ENCODE measurements around the gene NACA.
A peak's percentile ranks its signal among the peaks of the same experiment; 100 is the strongest.

NACA gene

GRCh38 chr12:56695327-56696101, 29.6 kb downstream of the NACA start:
- H3K27me3 ChIP-seq (replicated peaks; ENCODE audit: control insufficient read depth, insufficient read depth, low read length, poor library complexity, severe bottlenecking), result no peaks in the 10 kb centered on the region
- no peaks in the 10 kb centered on the region for H3K9me3 ChIP-seq (ENCODE audit: control insufficient read depth, low read length)
- H3K27ac ChIP-seq (ENCODE audit: insufficient read depth, low read length, poor library complexity, severe bottlenecking), result no peak overlapping the region
- no peak for DNase-seq
- no peaks in the 10 kb centered on the region for H3K4me1 ChIP-seq (ENCODE audit: control insufficient read depth, insufficient read depth, low read length, poor library complexity, severe bottlenecking)
- H3K36me3 ChIP-seq (ENCODE audit: control insufficient read depth, insufficient read depth, low read length), result no peaks in the 10 kb centered on the region
- no peak overlapping the region for H3K4me3 ChIP-seq (ENCODE audit: insufficient read depth, low read depth, low read length, poor library complexity, severe bottlenecking)

GRCh38 chr12:56694161-56694560, 30.9 kb downstream of the NACA start:
- no peak for DNase-seq
- Histone ChIP-seq H3K4me1 (ENCODE audit: control insufficient read depth, insufficient read depth, low read length, poor library complexity, severe bottlenecking) (peaks cover 2% of the 10 kb centered on the region), H3K36me3 (ENCODE audit: control insufficient read depth, insufficient read depth, low read length) (no peaks in the 10 kb centered on the region), H3K27me3 (replicated peaks; ENCODE audit: control insufficient read depth, insufficient read depth, low read length, poor library complexity, severe bottlenecking) (no peaks in the 10 kb centered on the region), H3K27ac (ENCODE audit: insufficient read depth, low read length, poor library complexity, severe bottlenecking) (no peak overlapping the region), H3K4me3 (ENCODE audit: insufficient read depth, low read depth, low read length, poor library complexity, severe bottlenecking) (no peak overlapping the region), H3K9me3 (ENCODE audit: control insufficient read depth, low read length) (no peaks in the 10 kb centered on the region)

GRCh38 chr12:56688846-56689109, 36.3 kb downstream of the NACA start:
- no peaks in the 10 kb centered on the region for H3K9me3 ChIP-seq (ENCODE audit: control insufficient read depth, low read length)
- no peak for DNase-seq
- peak overlapping the region; percentile 99 for H3K27ac ChIP-seq (ENCODE audit: insufficient read depth, low read length, poor library complexity, severe bottlenecking)
- H3K4me1 ChIP-seq (ENCODE audit: control insufficient read depth, insufficient read depth, low read length, poor library complexity, severe bottlenecking), result peaks cover 21% of the 10 kb centered on the region
- no peaks in the 10 kb centered on the region for H3K36me3 ChIP-seq (ENCODE audit: control insufficient read depth, insufficient read depth, low read length)
- H3K4me3 ChIP-seq (ENCODE audit: insufficient read depth, low read depth, low read length, poor library complexity, severe bottlenecking), result peak overlapping the region; percentile 89
- no peaks in the 10 kb centered on the region for H3K27me3 ChIP-seq (replicated peaks; ENCODE audit: control insufficient read depth, insufficient read depth, low read length, poor library complexity, severe bottlenecking)

GRCh38 chr12:56688129-56688845, 36.8 kb downstream of the NACA start, which contains the start of gene PTGES3:
Gene PTGES3 (minus strand): TSS chr12:56688284. CDS start chr12:56687999, 285 bp downstream.
- Histone ChIP-seq H3K4me1 (ENCODE audit: control insufficient read depth, insufficient read depth, low read length, poor library complexity, severe bottlenecking) (peaks cover 21% of the 10 kb centered on the region), H3K36me3 (ENCODE audit: control insufficient read depth, insufficient read depth, low read length) (no peaks in the 10 kb centered on the region), H3K4me3 (ENCODE audit: insufficient read depth, low read depth, low read length, poor library complexity, severe bottlenecking) (peak within 1 kb of the TSS; percentile 89), H3K27me3 (replicated peaks; ENCODE audit: control insufficient read depth, insufficient read depth, low read length, poor library complexity, severe bottlenecking) (no peaks in the 10 kb centered on the region), H3K9me3 (ENCODE audit: control insufficient read depth, low read length) (no peaks in the 10 kb centered on the region), H3K27ac (ENCODE audit: insufficient read depth, low read length, poor library complexity, severe bottlenecking) (peak within 1 kb of the TSS; percentile 99)
- peak; percentile 95 to 96 (median 95) for DNase-seq

- H3K36me3 ChIP-seq (ENCODE audit: control insufficient read depth, insufficient read depth, low read length), result no peaks in the 10 kb centered on the region
- no peaks in the 10 kb centered on the region for H3K27me3 ChIP-seq (replicated peaks; ENCODE audit: control insufficient read depth, insufficient read depth, low read length, poor library complexity, severe bottlenecking)
- peak; percentile 50 to 55 (median 50) for DNase-seq
- peak overlapping the region; percentile 99 for H3K27ac ChIP-seq (ENCODE audit: insufficient read depth, low read length, poor library complexity, severe bottlenecking)
- peaks cover 28% of the 10 kb centered on the region for H3K4me1 ChIP-seq (ENCODE audit: control insufficient read depth, insufficient read depth, low read length, poor library complexity, severe bottlenecking)
- no peaks in the 10 kb centered on the region for H3K9me3 ChIP-seq (ENCODE audit: control insufficient read depth, low read length)
- peak overlapping the region; percentile 89 for H3K4me3 ChIP-seq (ENCODE audit: insufficient read depth, low read depth, low read length, poor library complexity, severe bottlenecking)
Measured at GRCh38 chr12:56687223-56688128, 37.6 kb downstream of the NACA start.

- no peak for DNase-seq
- no peaks in the 10 kb centered on the region for H3K36me3 ChIP-seq (ENCODE audit: control insufficient read depth, insufficient read depth, low read length)
- H3K27me3 ChIP-seq (replicated peaks; ENCODE audit: control insufficient read depth, insufficient read depth, low read length, poor library complexity, severe bottlenecking), result no peaks in the 10 kb centered on the region
- H3K4me3 ChIP-seq (ENCODE audit: insufficient read depth, low read depth, low read length, poor library complexity, severe bottlenecking), result peak overlapping the region; percentile 31
- H3K9me3 ChIP-seq (ENCODE audit: control insufficient read depth, low read length), result no peaks in the 10 kb centered on the region
- H3K4me1 ChIP-seq (ENCODE audit: control insufficient read depth, insufficient read depth, low read length, poor library complexity, severe bottlenecking), result peaks cover 39% of the 10 kb centered on the region
- H3K27ac ChIP-seq (ENCODE audit: insufficient read depth, low read length, poor library complexity, severe bottlenecking), result peak overlapping the region; percentile 99
Measured at GRCh38 chr12:56684745-56685359, 40.2 kb downstream of the NACA start.

- no peak overlapping the region for H3K4me3 ChIP-seq (ENCODE audit: insufficient read depth, low read depth, low read length, poor library complexity, severe bottlenecking)
- no peaks in the 10 kb centered on the region for H3K27me3 ChIP-seq (replicated peaks; ENCODE audit: control insufficient read depth, insufficient read depth, low read length, poor library complexity, severe bottlenecking)
- no peaks in the 10 kb centered on the region for H3K9me3 ChIP-seq (ENCODE audit: control insufficient read depth, low read length)
- H3K36me3 ChIP-seq (ENCODE audit: control insufficient read depth, insufficient read depth, low read length), result no peaks in the 10 kb centered on the region
- peak overlapping the region; percentile 28 for H3K27ac ChIP-seq (ENCODE audit: insufficient read depth, low read length, poor library complexity, severe bottlenecking)
- H3K4me1 ChIP-seq (ENCODE audit: control insufficient read depth, insufficient read depth, low read length, poor library complexity, severe bottlenecking), result peaks cover 44% of the 10 kb centered on the region
- no peak for DNase-seq
Measured at GRCh38 chr12:56682323-56682722, 42.8 kb downstream of the NACA start.

GRCh38 chr12:56679883-56680575, 45.1 kb downstream of the NACA start:
- Histone ChIP-seq H3K4me1 (ENCODE audit: control insufficient read depth, insufficient read depth, low read length, poor library complexity, severe bottlenecking) (peaks cover 36% of the 10 kb centered on the region), H3K36me3 (ENCODE audit: control insufficient read depth, insufficient read depth, low read length) (no peaks in the 10 kb centered on the region), H3K9me3 (ENCODE audit: control insufficient read depth, low read length) (no peaks in the 10 kb centered on the region), H3K27ac (ENCODE audit: insufficient read depth, low read length, poor library complexity, severe bottlenecking) (no peak overlapping the region), H3K27me3 (replicated peaks; ENCODE audit: control insufficient read depth, insufficient read depth, low read length, poor library complexity, severe bottlenecking) (no peaks in the 10 kb centered on the region), H3K4me3 (ENCODE audit: insufficient read depth, low read depth, low read length, poor library complexity, severe bottlenecking) (no peak overlapping the region)
- DNase-seq, result no peak

GRCh38 chr12:56678852-56679251, 46.2 kb downstream of the NACA start:
- DNase-seq, result no peak
- no peaks in the 10 kb centered on the region for H3K9me3 ChIP-seq (ENCODE audit: control insufficient read depth, low read length)
- peak overlapping the region; percentile 25 for H3K27ac ChIP-seq (ENCODE audit: insufficient read depth, low read length, poor library complexity, severe bottlenecking)
- no peaks in the 10 kb centered on the region for H3K36me3 ChIP-seq (ENCODE audit: control insufficient read depth, insufficient read depth, low read length)
- no peaks in the 10 kb centered on the region for H3K27me3 ChIP-seq (replicated peaks; ENCODE audit: control insufficient read depth, insufficient read depth, low read length, poor library complexity, severe bottlenecking)
- peaks cover 36% of the 10 kb centered on the region for H3K4me1 ChIP-seq (ENCODE audit: control insufficient read depth, insufficient read depth, low read length, poor library complexity, severe bottlenecking)
- H3K4me3 ChIP-seq (ENCODE audit: insufficient read depth, low read depth, low read length, poor library complexity, severe bottlenecking), result no peak overlapping the region

Data from effector memory CD4-positive, alpha-beta T cell (primary cell).